Measurements from ENCODE around the gene DNMT3A. TPM values are rescaled to one million over a fixed set of nuclear protein-coding genes. Genes with fewer than 3 reads are reported as not detected.
A peak's percentile ranks its signal among the peaks of the same experiment; 100 is the strongest.

DNMT3A gene
- total and polyA plus RNA-seq, 2 donors (not counting 3 experiments of a cell fraction or from before 2014, with no cell fraction given), result 23.3 to 71.7 TPM

DNA sequence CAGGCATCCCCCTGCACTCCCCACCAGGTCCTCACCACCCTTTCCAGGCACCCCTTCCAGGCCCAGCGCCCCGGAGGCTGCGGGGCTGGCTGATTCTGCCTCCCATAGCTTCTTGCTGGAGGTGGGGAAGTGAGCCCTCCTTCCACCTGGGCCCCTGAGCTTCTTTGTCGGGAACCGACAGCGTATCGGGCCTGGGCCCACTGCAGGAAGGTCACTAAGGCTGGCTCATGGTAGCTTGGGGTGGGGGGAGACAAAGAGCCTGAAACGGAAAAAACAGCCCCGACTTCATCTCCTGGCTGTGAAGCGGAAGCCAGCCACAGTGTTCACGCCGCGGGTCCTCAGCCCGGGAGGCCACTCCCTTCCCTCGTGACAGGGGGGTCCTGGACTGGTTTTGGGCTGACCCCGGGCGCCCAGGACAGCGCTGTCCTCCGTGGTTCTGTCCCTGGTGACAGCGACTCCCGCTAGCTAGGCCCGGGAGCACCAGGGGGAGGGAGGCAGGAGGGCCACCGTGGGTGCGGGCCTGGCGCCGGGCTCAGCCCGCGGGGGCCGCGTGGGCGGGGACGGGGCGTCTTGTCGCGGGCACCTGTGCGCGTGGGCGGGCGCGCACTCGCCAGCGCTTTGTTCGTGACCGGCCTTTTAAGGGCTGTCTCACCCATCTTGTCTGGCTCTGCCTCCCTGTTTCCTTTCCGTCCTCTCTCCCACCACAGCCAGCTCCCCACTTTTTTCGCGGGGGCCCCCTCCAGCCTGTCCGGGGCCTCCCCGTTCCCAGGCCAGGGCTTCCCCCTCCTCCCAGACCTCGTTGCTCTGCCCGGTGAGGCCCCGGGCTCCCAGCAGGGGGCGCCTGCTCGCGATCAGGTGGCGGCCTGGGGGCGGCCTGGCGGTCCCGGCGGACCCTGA is 64.9 kb downstream of the DNMT3A start:
- H3K9ac ChIP-seq (replicated peaks; ENCODE audit: extremely low read depth, insufficient read depth, low read length), result peak overlapping the region; percentile 35
- DNase-seq (ENCODE audit: low read depth, low spot score), result peak; percentile 61
- peak overlapping the region; percentile 37 for H3K4me2 ChIP-seq (ENCODE audit: insufficient read depth, low read length)
- FAIRE-seq, result no peak
- peak overlapping the region in 1 of 3 experiments; percentile 9 for H3K4me3 ChIP-seq (replicated peaks in 1 of 3; ENCODE audit: insufficient read depth in 1 of 3, low read depth in 1 of 3, low read length in 3 of 3)
- peak overlapping the region; percentile 80 for H2AFZ ChIP-seq (ENCODE audit: low read depth, low read length)
- dilution Hi-C loops (cut with MboI; ENCODE audit: extremely low pct_ligation_motif_present, low sequenced_read_pairs) (no loop called here), intact Hi-C loops (cut with micrococcal nuclease) (loop anchor here (1.0 to 10.0 kb wide), 4 partner anchors 18 to 288 kb away; no protein-coding TSS in a partner anchor)
- ChIA-PET CTCF (interaction anchor here (0.6 to 6.2 kb wide), 16 partner anchors 8 to 388 kb away, joined by 3 to 59 read pairs (median 4); no protein-coding TSS in a partner anchor), POLR2A (no interaction called here)
- H3K27me3 ChIP-seq (ENCODE audit: control insufficient read depth in 2 of 2, insufficient read depth in 2 of 2, low read length in 2 of 2), result no peaks in the 10 kb centered on the region
- TF ChIP-seq, protein P1, sequence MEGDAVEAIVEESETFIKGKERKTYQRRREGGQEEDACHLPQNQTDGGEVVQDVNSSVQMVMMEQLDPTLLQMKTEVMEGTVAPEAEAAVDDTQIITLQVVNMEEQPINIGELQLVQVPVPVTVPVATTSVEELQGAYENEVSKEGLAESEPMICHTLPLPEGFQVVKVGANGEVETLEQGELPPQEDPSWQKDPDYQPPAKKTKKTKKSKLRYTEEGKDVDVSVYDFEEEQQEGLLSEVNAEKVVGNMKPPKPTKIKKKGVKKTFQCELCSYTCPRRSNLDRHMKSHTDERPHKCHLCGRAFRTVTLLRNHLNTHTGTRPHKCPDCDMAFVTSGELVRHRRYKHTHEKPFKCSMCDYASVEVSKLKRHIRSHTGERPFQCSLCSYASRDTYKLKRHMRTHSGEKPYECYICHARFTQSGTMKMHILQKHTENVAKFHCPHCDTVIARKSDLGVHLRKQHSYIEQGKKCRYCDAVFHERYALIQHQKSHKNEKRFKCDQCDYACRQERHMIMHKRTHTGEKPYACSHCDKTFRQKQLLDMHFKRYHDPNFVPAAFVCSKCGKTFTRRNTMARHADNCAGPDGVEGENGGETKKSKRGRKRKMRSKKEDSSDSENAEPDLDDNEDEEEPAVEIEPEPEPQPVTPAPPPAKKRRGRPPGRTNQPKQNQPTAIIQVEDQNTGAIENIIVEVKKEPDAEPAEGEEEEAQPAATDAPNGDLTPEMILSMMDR (IDR thresholded peaks at IDR 0.05; ENCODE audit: extremely low read depth in 1 of 2, insufficient read depth in 1 of 2, low read depth in 1 of 2, low read length in 2 of 2), result peak; percentile 83 to 91
- TF ChIP-seq POLR2AphosphoS5 (IDR thresholded peaks at IDR 0.05; ENCODE audit: insufficient read depth, low read depth, low read length) (peak; percentile 12), JUN (IDR thresholded peaks at IDR 0.05; ENCODE audit: borderline replicate concordance, insufficient read depth, insufficient read length, low read depth) (no peak)
- peaks cover 15% of the 10 kb centered on the region for H3K4me1 ChIP-seq (ENCODE audit: control insufficient read depth, extremely low read depth, insufficient read depth, low read length)
- H3K79me2 ChIP-seq (ENCODE audit: control insufficient read depth, insufficient read depth, low read length), result no peaks in the 10 kb centered on the region
- no peaks in the 10 kb centered on the region for H3K9me3 ChIP-seq (replicated peaks; ENCODE audit: control insufficient read depth, insufficient read depth, low read length)
- no peaks in the 10 kb centered on the region for H3K9me1 ChIP-seq (replicated peaks; ENCODE audit: control insufficient read depth, extremely low read depth, insufficient read depth, low read length)
- TSS peak; percentile 19 for BruUV-seq (replicated peaks)
- no peaks in the 10 kb centered on the region for H4K20me1 ChIP-seq (replicated peaks; ENCODE audit: control insufficient read depth, extremely low read depth, insufficient read depth, low read length)
- H3K36me3 ChIP-seq (ENCODE audit: control insufficient read depth in 2 of 2, extremely low read depth in 1 of 2, insufficient read depth in 2 of 2, low read length in 2 of 2), result no peaks in the 10 kb centered on the region
- H3K27ac ChIP-seq (ENCODE audit: insufficient read depth, low read depth, low read length), result peak overlapping the region; percentile 25
